ENCODE measurements around the gene BEND2. TPM values are rescaled to one million over a fixed set of nuclear protein-coding genes. Genes with fewer than 3 reads are reported as not detected.
"Not testable (repeated sequence)": the region's sequence is repeated elsewhere in the genome, so short reads cannot be mapped to it uniquely, and the experiment has no call there.

The BEND2 gene
- not detected in 2 replicates for total RNA-seq

DNA sequence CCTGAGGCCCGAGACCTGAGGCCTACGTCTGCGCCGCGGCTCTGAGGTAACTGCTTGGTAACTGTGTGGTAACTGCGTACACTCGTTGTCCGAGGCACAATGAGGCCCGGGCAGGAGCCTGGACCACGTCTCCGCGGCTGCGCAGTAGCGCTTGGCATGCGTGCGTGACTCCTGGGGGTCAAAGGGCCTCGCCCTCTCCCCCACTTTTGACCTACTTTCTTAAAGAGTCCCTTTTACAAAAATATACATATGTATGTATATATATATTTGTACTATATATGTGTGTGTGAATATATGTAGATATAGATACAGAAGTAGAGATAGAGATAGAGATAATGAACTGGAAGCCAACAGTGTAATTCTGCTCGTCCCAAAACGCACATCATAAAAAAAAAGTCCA lies at the start of gene BEND2:
BEND2 (minus strand) TSS at position 101 of the 400 bp plus-strand sequence. CDS start 136 bp downstream, outside the sequence.
- no peaks in the 10 kb centered on the region for H3K27me3 ChIP-seq (ENCODE audit: insufficient read depth, low read length)
- H3K9me3 ChIP-seq (ENCODE audit: low read depth, low read length): no peaks in the 10 kb centered on the region
- no peak within 1 kb of the TSS for H2AFZ ChIP-seq (ENCODE audit: low read length)
- no peaks in the 10 kb centered on the region for H3K79me2 ChIP-seq (ENCODE audit: insufficient read depth, low read length)
- H3K36me3 ChIP-seq (ENCODE audit: insufficient read depth, low read length): no peaks in the 10 kb centered on the region
- H3K4me1 ChIP-seq (ENCODE audit: insufficient read depth, low read length): no peaks in the 10 kb centered on the region
- H3K4me3 ChIP-seq (ENCODE audit: insufficient read depth, low read length): no peak within 1 kb of the TSS
- DNase-seq (ENCODE audit: insufficient read length, low spot score, missing footprints): no peak
- TF ChIP-seq, protein P1, sequence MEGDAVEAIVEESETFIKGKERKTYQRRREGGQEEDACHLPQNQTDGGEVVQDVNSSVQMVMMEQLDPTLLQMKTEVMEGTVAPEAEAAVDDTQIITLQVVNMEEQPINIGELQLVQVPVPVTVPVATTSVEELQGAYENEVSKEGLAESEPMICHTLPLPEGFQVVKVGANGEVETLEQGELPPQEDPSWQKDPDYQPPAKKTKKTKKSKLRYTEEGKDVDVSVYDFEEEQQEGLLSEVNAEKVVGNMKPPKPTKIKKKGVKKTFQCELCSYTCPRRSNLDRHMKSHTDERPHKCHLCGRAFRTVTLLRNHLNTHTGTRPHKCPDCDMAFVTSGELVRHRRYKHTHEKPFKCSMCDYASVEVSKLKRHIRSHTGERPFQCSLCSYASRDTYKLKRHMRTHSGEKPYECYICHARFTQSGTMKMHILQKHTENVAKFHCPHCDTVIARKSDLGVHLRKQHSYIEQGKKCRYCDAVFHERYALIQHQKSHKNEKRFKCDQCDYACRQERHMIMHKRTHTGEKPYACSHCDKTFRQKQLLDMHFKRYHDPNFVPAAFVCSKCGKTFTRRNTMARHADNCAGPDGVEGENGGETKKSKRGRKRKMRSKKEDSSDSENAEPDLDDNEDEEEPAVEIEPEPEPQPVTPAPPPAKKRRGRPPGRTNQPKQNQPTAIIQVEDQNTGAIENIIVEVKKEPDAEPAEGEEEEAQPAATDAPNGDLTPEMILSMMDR (IDR thresholded peaks at IDR 0.05; ENCODE audit: extremely low read depth, low read depth, low read length): no peak
- H3K4me2 ChIP-seq (ENCODE audit: insufficient read depth, low read length): no peak within 1 kb of the TSS
- H3K27ac ChIP-seq (ENCODE audit: low read depth, low read length): no peak within 1 kb of the TSS
- no peaks in the 10 kb centered on the region for H4K20me1 ChIP-seq (ENCODE audit: insufficient read depth, low read length)

GRCh38 chrX:18255059-18255458 lies 34.4 kb upstream of the BEND2 start:
- Histone ChIP-seq H3K36me3 (ENCODE audit: insufficient read depth, low read length) (no peaks in the 10 kb centered on the region), H3K4me1 (ENCODE audit: insufficient read depth, low read length) (no peaks in the 10 kb centered on the region), H4K20me1 (ENCODE audit: insufficient read depth, low read length) (no peaks in the 10 kb centered on the region), H3K27me3 (ENCODE audit: insufficient read depth, low read length) (no peaks in the 10 kb centered on the region), H2AFZ (ENCODE audit: low read length) (no peak overlapping the region), H3K4me2 (ENCODE audit: insufficient read depth, low read length) (no peak overlapping the region), H3K79me2 (ENCODE audit: insufficient read depth, low read length) (no peaks in the 10 kb centered on the region), H3K4me3 (ENCODE audit: insufficient read depth, low read length) (no peak overlapping the region), H3K27ac (ENCODE audit: low read depth, low read length) (no peak overlapping the region), H3K9me3 (ENCODE audit: low read depth, low read length) (no peaks in the 10 kb centered on the region)
- TF ChIP-seq, protein P1 (IDR thresholded peaks at IDR 0.05; ENCODE audit: extremely low read depth, low read depth, low read length): no peak
- DNase-seq (ENCODE audit: insufficient read length, low spot score, missing footprints): no peak

DNA sequence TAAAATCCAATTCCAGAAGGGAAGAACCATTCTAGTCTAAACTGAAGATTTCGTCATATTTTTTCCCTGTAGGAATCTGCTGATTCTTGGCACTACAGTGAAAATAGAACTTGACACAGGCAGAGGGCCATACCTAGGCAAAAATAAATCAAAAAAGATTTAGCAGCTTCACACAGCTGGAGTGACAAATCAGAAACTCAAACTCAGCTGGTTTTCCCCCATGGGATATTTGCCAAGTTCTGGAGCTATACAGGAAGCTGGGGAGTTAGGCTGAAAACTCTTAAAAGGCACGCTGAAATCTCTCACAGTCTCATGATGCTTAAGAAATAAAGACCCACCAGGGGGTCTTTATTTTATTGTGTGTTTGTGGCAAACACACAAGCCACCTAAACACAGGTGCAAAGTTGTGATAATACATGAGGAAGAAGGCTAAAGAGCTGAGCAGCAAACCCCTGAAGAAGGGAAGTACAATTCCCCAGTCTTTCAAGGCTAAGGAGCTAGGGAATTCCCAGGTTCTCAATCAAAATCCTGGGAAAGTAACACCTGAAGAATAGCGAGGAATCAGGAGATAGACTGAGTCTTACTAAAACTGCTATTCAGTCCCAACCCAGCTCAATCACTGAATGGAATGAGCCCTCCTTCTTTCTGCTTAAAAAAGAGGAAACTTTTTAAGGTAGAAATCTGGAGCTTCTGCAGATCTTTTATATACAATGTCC lies 32.1 kb upstream of the BEND2 start:
- DNase-seq (ENCODE audit: insufficient read length, low spot score, missing footprints): no peak
- Histone ChIP-seq H3K27me3 (ENCODE audit: insufficient read depth, low read length) (no peaks in the 10 kb centered on the region), H3K4me2 (ENCODE audit: insufficient read depth, low read length) (no peak overlapping the region), H3K4me1 (ENCODE audit: insufficient read depth, low read length) (no peaks in the 10 kb centered on the region), H3K4me3 (ENCODE audit: insufficient read depth, low read length) (no peak overlapping the region), H3K79me2 (ENCODE audit: insufficient read depth, low read length) (no peaks in the 10 kb centered on the region), H2AFZ (ENCODE audit: low read length) (no peak overlapping the region), H3K9me3 (ENCODE audit: low read depth, low read length) (no peaks in the 10 kb centered on the region), H3K27ac (ENCODE audit: low read depth, low read length) (no peak overlapping the region), H4K20me1 (ENCODE audit: insufficient read depth, low read length) (no peaks in the 10 kb centered on the region), H3K36me3 (ENCODE audit: insufficient read depth, low read length) (no peaks in the 10 kb centered on the region)
- TF ChIP-seq, protein P1 (IDR thresholded peaks at IDR 0.05; ENCODE audit: extremely low read depth, low read depth, low read length): no peak

DNA sequence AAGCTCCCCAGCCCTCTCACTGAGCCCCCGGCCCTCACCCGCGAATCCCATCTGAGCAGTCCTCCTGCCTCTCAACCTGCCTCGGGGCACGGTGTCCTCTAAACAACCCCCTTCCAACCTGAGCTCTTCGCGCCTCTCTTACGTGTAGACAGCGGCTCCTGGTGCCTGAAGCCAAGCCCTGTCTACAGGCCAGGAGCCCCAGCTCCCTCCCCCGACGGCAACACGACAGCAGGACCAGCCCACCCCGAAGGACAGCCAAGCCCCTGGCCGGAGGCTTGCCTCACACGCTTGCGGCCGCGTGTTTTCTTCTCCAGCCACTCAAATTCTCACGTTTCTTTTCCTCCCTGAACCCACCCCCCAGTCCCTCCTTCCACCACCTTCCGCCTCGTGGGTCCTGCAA lies 9.0 kb upstream of the BEND2 start:
- not testable (repeated sequence) for H3K36me3 ChIP-seq (ENCODE audit: insufficient read depth, low read length); H3K27ac ChIP-seq (ENCODE audit: low read depth, low read length); H3K4me3 ChIP-seq (ENCODE audit: insufficient read depth, low read length); H3K27me3 ChIP-seq (ENCODE audit: insufficient read depth, low read length); H3K79me2 ChIP-seq (ENCODE audit: insufficient read depth, low read length); H3K4me1 ChIP-seq (ENCODE audit: insufficient read depth, low read length); H3K9me3 ChIP-seq (ENCODE audit: low read depth, low read length); DNase-seq (ENCODE audit: insufficient read length, low spot score, missing footprints); H3K4me2 ChIP-seq (ENCODE audit: insufficient read depth, low read length); H4K20me1 ChIP-seq (ENCODE audit: insufficient read depth, low read length); H2AFZ ChIP-seq (ENCODE audit: low read length)
